H9 (cell line): ENCODE data around the gene SFN. TPM values are rescaled to one million over a fixed set of nuclear protein-coding genes. Genes with fewer than 3 reads are reported as not detected.

Experiments used
- DNase-seq: peaks from one replicate; pipeline ENCODE4 v3.0.0-alpha.2; 2017
- H2AFZ ChIP-seq: one replicate; pipeline ENCODE4 v1.6.1; 2013; ENCODE audit warnings: mild to moderate bottlenecking, low read length, control low read depth, moderate library complexity
- H2AK5ac ChIP-seq: 2 replicates; pipeline ENCODE4 v1.6.1; 2013; ENCODE audit warnings: low read length, control low read depth, mixed read lengths; ENCODE audit not compliant: insufficient read length
- H2BK120ac ChIP-seq: one replicate; pipeline ENCODE4 v1.6.1; 2013; ENCODE audit warnings: low read depth, mild to moderate bottlenecking, low read length, control low read depth, inconsistent platforms; ENCODE audit not compliant: poor library complexity, severe bottlenecking
- H2BK12ac ChIP-seq: 2 replicates; pipeline ENCODE4 v1.6.1; 2013; ENCODE audit warnings: low read length, control low read depth, mixed read lengths, low read depth; ENCODE audit not compliant: insufficient read length
- H2BK15ac ChIP-seq: 2 replicates; pipeline ENCODE4 v1.6.1; 2013; ENCODE audit warnings: low read depth, low read length, control low read depth
- H2BK20ac ChIP-seq: one replicate; pipeline ENCODE4 v1.6.1; 2013; ENCODE audit warnings: low read depth, mild to moderate bottlenecking, low read length, control low read depth, inconsistent platforms; ENCODE audit not compliant: poor library complexity, severe bottlenecking
- H2BK5ac ChIP-seq: 2 replicates; pipeline ENCODE4 v1.6.1; 2013; ENCODE audit warnings: low read length, control low read depth, mixed read lengths; ENCODE audit not compliant: insufficient read length
- H3K14ac ChIP-seq: 2 replicates; pipeline ENCODE4 v1.6.1; 2013; ENCODE audit warnings: low read length, control low read depth; ENCODE audit not compliant: insufficient read depth
- H3K18ac ChIP-seq: 2 replicates; pipeline ENCODE4 v1.6.1; 2013; ENCODE audit warnings: low read depth, mild to moderate bottlenecking, mixed read lengths, low read length, control low read depth; ENCODE audit not compliant: insufficient read length
- H3K23ac ChIP-seq: 2 replicates; pipeline ENCODE4 v1.6.1; 2013; ENCODE audit warnings: low read length, control low read depth, mixed read lengths, low read depth; ENCODE audit not compliant: insufficient read length
- H3K23me2 ChIP-seq: 2 replicates; pipeline ENCODE4 v1.6.1; 2013; ENCODE audit warnings: low read depth, mild to moderate bottlenecking, mixed read lengths, low read length, control low read depth; ENCODE audit not compliant: insufficient read length, poor library complexity, severe bottlenecking
- H3K27ac ChIP-seq: 2 replicates; pipeline ENCODE4 v1.5.1; 2013; ENCODE audit warnings: low read length, control low read depth, mixed read lengths, low read depth; ENCODE audit not compliant: insufficient read length
- H3K27me3 ChIP-seq: 2 replicates; pipeline ENCODE4 v1.6.1; 2013; ENCODE audit warnings: low read length, control low read depth, inconsistent platforms; ENCODE audit not compliant: insufficient read depth
- H3K4ac ChIP-seq: 2 replicates; pipeline ENCODE4 v1.6.1; 2013; ENCODE audit warnings: low read depth, mild to moderate bottlenecking, control low read depth, inconsistent platforms, low read length, moderate library complexity
- H3K4me1 ChIP-seq: 2 replicates; pipeline ENCODE4 v1.6.1; 2013; ENCODE audit warnings: low read length, control low read depth, inconsistent platforms; ENCODE audit not compliant: insufficient read depth
- H3K4me2 ChIP-seq: 2 replicates; pipeline ENCODE4 v1.6.1; 2013; ENCODE audit warnings: low read length, control low read depth, mixed read lengths; ENCODE audit not compliant: insufficient read length, insufficient read depth
- H3K56ac ChIP-seq: 2 replicates; pipeline ENCODE4 v1.6.1; 2013; ENCODE audit warnings: low read depth, mild to moderate bottlenecking, mixed read lengths, low read length, control low read depth; ENCODE audit not compliant: insufficient read length
- H3K79me1 ChIP-seq: 2 replicates; pipeline ENCODE4 v1.6.1; 2013; ENCODE audit warnings: low read depth, mild to moderate bottlenecking, moderate library complexity, low read length, control low read depth, inconsistent platforms; ENCODE audit not compliant: insufficient read depth, poor library complexity, severe bottlenecking
- H3K79me2 ChIP-seq: 2 replicates; pipeline ENCODE4 v1.6.1; 2013; ENCODE audit warnings: low read length, control low read depth, inconsistent platforms; ENCODE audit not compliant: insufficient read depth
- H3K9ac ChIP-seq: 2 replicates; pipeline ENCODE4 v1.6.1; 2013; ENCODE audit warnings: low read length, control low read depth, mixed read lengths; ENCODE audit not compliant: insufficient read length; ENCODE audit errors: extremely low read depth
- H3K9me3 ChIP-seq: one replicate; pipeline ENCODE4 v1.6.1; 2013; ENCODE audit warnings: low read depth, low read length, inconsistent platforms; ENCODE audit not compliant: control insufficient read depth
- H3T11ph ChIP-seq: one replicate; pipeline ENCODE4 v1.6.1; 2013; ENCODE audit warnings: mild to moderate bottlenecking, low read length, control low read depth, inconsistent platforms
- H4K20me1 ChIP-seq: one replicate; pipeline ENCODE4 v1.6.1; 2013; ENCODE audit not compliant: control insufficient read depth, insufficient read length, insufficient read depth
- H4K5ac ChIP-seq: 2 replicates; pipeline ENCODE4 v1.6.1; 2013; ENCODE audit warnings: low read depth, mild to moderate bottlenecking, mixed read lengths, low read length, control low read depth; ENCODE audit not compliant: insufficient read length
- H4K8ac ChIP-seq: replicated peaks from 2 replicates; pipeline ENCODE4 v1.6.1; 2013; ENCODE audit warnings: low read length, control low read depth, mixed read lengths, low read depth; ENCODE audit not compliant: insufficient read length
- H4K91ac ChIP-seq: 2 replicates; pipeline ENCODE4 v1.6.1; 2013; ENCODE audit warnings: low read depth, mild to moderate bottlenecking, moderate library complexity, mixed read lengths, low read length, control low read depth; ENCODE audit not compliant: insufficient read length
- H3K27ac Mint-ChIP-seq, 3 experiments: 2 replicates in 2 of 3; 3 replicates in 1 of 3; pipeline ENCODE4 v1.8.0; 2020 to 2021; ENCODE audit warnings: mixed read lengths in 3 of 3, mild to moderate bottlenecking in 1 of 3, moderate library complexity in 1 of 3
- H3K27me3 Mint-ChIP-seq: 2 replicates; pipeline ENCODE4 v1.8.0; 2021; ENCODE audit warnings: low read depth, mild to moderate bottlenecking, moderate library complexity, mixed read lengths
- H3K36me3 Mint-ChIP-seq, 3 experiments: 2 replicates in 2 of 3; 3 replicates in 1 of 3; pipeline ENCODE4 v1.8.0; 2020 to 2021; ENCODE audit warnings: low read depth in 3 of 3, mixed read lengths in 3 of 3; ENCODE audit not compliant: insufficient read depth in 1 of 3
- H3K4me1 Mint-ChIP-seq, 2 experiments: 2 replicates each; pipeline ENCODE4 v1.8.0; 2020; ENCODE audit warnings: mixed read lengths in 2 of 2
- H3K4me3 Mint-ChIP-seq, 2 experiments: 2 replicates in 1 of 2; 3 replicates in 1 of 2; pipeline ENCODE4 v1.8.0; 2020 to 2021; ENCODE audit warnings: mild to moderate bottlenecking in 2 of 2, mixed read lengths in 2 of 2, moderate library complexity in 1 of 2
- H3K9me3 Mint-ChIP-seq, 2 experiments: 2 replicates in 1 of 2; 3 replicates in 1 of 2; pipeline ENCODE4 v1.8.0; 2020; ENCODE audit warnings: mild to moderate bottlenecking in 2 of 2, mixed read lengths in 2 of 2, moderate library complexity in 1 of 2
- CTCF ChIP-seq: fragments of 200-600 bp; sonication (generic); conservative IDR thresholded peaks from 3 replicates; pipeline ENCODE4 v1.8.0; 2021; ENCODE audit warnings: antibody characterized with exemption, mild to moderate bottlenecking
- WGBS: extraction: QIAGEN DNeasy Blood & Tissue Kit; methylation state at CpG from one replicate; pipeline ENCODE4 v1.1.7; 2013; ENCODE audit warnings: missing lambda C conversion rate, low lambda C conversion rate, mixed read lengths; ENCODE audit not compliant: insufficient read length; ENCODE audit errors: extremely low coverage; 5-methylcytosine and 5-hydroxymethylcytosine counted together
- total RNA-seq: library from RNA; stranded (reverse); gene quantifications from 2 replicates; pipeline ENCODE4 v1.2.1, GENCODE V29; 2021

The SFN gene
- total RNA-seq, 1 experiment from 2014 or later: 4.3 TPM

DNA sequence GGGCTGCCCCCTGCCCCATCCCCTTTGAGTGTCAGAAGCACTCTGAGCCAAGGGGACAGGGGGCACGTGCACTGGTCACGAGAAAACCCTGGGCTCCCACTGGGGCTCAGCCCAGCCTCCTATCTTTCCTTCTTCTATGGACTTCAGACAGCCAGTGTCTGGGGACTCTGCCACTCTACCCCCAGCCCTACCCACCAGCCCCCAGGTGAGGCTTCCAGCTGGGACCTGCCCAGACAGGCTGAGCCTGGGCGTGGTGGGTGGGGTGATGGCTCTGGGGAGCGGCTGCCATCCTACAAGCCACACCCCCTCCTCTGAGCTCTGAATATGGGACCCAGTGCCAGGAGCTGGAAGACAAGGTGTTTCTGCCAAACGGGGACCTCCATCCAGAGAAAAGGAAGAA, 8.0 kb upstream of the SFN start:
- Histone ChIP-seq H3K79me2 (no peaks in the 10 kb centered on the region), H2AFZ (no peak overlapping the region), H3K79me1 (no peaks in the 10 kb centered on the region), H3K14ac (no peak overlapping the region), H2BK120ac (no peak overlapping the region), H3K27me3 (no peaks in the 10 kb centered on the region), H4K8ac (no peak overlapping the region), H3K56ac (no peak overlapping the region), H2BK12ac (no peak overlapping the region), H2BK5ac (no peak overlapping the region), H3K4ac (no peak overlapping the region), H3K18ac (no peak overlapping the region), H3K23ac (no peak overlapping the region), H3K4me2 (no peak overlapping the region), H2BK20ac (no peak overlapping the region), H4K91ac (no peak overlapping the region), H2BK15ac (no peak overlapping the region), H4K20me1 (no peaks in the 10 kb centered on the region), H3K9me3 (no peaks in the 10 kb centered on the region), H2AK5ac (no peak overlapping the region), H3K23me2 (no peaks in the 10 kb centered on the region), H4K5ac (no peak overlapping the region), H3T11ph (no peak overlapping the region), H3K4me1 (no peaks in the 10 kb centered on the region), H3K27ac (no peak overlapping the region), H3K9ac (no peak overlapping the region)
- WGBS: no CpG with 5 or more reads among the region's 5 CpGs
- Mint-ChIP-seq H3K4me3 (no peak overlapping the region; a peak in 1 of 5 replicates), H3K4me1 (peaks cover 19 to 22% of the 10 kb centered on the region in 2 experiments), H3K9me3 (no peaks in the 10 kb centered on the region), H3K36me3 (peaks cover 17 to 48% (median 39%) of the 10 kb centered on the region in 3 experiments; a peak in 6 of 7 replicates), H3K27ac (peak overlapping the region in 1 of 3 experiments; percentile 48; a peak in 1 of 7 replicates), H3K27me3 (no peaks in the 10 kb centered on the region)
- TF ChIP-seq CTCF: no peak
- no peak for DNase-seq
